ENCODE measurements around the gene NKX2-3.

DNA sequence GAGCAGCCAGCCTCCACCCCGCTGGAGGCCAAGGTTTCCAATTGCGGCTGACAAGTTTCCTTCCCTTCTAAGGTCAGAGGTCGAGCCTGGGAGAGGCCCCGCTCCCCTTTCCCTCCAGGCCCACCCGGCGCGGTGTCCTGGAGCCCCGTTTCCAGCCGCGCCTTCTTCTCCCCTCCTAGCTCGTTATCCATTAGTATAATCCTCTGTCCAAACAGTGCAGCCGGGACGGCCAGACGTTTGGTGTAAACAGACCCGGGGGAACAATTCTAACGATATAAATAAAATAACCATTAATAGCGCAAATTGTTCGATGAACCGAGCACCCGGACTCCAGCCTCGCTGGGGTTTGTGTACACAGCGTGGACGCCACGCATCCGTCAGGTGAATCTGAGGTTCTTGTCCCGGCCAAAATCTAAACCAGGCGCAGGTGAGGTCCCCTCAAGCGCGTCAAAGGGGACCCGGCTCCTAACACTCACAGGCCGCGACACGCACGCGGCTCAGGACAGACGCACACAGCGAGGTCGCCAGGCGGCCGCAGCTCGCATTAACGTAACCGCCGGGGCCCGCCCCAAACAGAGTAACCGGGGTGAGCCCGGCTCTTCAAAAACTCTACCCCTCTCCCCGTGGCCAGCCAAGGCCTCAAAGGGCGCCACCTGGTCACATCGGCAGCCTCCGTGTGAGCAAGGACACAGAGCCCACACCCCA lies 10.8 kb upstream of the NKX2-3 start:
- TF ChIP-seq EZH2 (IDR thresholded peaks at IDR 0.05) (no peak), CTCF (IDR thresholded peaks at IDR 0.05) (no peak), EZH2phosphoT487 (IDR thresholded peaks at IDR 0.05) (peak; percentile 19)
